Measurements from ENCODE around the gene MAP3K4.

The MAP3K4 gene, protein sequence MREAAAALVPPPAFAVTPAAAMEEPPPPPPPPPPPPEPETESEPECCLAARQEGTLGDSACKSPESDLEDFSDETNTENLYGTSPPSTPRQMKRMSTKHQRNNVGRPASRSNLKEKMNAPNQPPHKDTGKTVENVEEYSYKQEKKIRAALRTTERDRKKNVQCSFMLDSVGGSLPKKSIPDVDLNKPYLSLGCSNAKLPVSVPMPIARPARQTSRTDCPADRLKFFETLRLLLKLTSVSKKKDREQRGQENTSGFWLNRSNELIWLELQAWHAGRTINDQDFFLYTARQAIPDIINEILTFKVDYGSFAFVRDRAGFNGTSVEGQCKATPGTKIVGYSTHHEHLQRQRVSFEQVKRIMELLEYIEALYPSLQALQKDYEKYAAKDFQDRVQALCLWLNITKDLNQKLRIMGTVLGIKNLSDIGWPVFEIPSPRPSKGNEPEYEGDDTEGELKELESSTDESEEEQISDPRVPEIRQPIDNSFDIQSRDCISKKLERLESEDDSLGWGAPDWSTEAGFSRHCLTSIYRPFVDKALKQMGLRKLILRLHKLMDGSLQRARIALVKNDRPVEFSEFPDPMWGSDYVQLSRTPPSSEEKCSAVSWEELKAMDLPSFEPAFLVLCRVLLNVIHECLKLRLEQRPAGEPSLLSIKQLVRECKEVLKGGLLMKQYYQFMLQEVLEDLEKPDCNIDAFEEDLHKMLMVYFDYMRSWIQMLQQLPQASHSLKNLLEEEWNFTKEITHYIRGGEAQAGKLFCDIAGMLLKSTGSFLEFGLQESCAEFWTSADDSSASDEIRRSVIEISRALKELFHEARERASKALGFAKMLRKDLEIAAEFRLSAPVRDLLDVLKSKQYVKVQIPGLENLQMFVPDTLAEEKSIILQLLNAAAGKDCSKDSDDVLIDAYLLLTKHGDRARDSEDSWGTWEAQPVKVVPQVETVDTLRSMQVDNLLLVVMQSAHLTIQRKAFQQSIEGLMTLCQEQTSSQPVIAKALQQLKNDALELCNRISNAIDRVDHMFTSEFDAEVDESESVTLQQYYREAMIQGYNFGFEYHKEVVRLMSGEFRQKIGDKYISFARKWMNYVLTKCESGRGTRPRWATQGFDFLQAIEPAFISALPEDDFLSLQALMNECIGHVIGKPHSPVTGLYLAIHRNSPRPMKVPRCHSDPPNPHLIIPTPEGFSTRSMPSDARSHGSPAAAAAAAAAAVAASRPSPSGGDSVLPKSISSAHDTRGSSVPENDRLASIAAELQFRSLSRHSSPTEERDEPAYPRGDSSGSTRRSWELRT (N-terminal part only)

DNA sequence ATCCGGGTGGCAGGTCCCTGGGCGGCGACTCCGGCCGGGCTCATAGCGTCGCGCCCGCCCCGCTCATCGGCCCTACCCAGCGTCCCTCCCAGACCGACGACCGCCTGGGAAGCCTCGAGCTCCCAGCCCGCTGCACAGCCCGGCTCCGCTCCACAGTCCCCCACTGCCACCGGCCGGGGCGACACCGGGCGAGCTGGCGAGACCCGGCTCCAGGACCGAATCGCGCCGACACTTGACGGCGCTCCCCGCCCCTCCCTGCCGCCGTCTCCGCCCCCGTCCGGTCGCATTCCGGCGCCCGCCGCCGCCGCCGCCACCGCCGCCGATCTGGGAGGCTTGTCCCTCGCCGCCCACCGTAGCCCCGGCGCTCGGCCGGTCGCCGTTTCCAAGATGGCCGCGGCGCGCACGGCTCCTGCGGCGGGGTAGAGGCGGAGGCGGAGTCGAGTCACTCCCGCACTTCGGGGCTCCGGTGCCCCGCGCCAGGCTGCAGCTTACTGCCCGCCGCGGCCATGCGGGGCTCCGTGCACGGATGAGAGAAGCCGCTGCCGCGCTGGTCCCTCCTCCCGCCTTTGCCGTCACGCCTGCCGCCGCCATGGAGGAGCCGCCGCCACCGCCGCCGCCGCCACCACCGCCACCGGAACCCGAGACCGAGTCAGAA is at the start of gene MAP3K4:
Gene MAP3K4 (plus strand): TSS at position 364 of the 655 bp plus-strand sequence. CDS start 163 bp downstream, at position 527.
- DNase-seq = no peak

DNA sequence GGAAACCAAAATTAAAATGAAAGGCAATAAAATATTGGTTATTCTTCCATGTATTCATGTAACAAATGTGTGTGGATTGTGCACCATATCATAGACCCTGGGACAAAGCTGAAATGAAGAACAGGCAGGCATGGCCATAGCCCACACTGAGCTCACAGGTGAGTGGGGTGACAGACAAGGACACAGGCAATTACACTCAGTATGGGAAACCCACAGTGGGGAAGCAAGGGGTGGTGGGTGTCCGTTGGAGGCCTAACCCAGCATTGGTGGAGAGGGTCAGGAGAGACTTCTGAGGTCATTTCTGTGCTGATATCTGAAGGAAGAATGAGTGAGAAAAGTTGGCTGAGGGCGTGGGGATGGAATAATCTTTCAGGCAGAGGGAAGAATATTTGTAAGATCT is 47.6 kb upstream of the MAP3K4 start:
- DNase-seq = no peak

DNA sequence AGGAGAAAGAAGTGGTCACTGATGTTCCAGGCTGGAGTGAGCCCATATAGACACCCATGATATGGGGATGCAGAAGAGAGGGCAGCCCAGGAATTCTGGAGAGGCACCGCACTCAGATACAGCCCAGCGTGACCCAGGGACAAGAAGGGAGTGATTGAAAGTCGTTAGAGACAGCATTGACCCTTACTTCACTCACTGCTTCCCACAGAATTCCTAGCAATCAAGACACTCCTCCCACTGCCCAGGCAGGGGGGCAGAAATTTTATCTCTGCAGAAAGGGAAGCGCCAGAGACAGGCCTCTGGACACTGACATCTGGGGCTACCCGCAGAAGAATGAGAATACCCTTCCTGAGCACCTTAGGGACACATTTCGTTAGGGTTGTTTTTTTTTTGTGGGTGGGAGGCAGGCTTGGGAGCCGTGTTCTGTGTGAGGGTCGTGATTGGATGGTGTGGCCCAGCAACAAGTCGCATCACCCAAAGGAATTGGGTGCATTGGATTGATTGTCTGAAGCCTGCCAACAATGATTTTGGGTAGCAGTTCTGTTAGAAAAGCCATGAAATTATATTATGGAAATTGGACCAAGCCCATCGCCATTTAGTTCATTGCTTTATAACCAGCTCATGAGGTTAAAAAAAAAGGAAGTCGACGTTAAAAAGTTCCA is 45.9 kb upstream of the MAP3K4 start:
- DNase-seq = no peak

GRCh38 chr6:160949531-160949930 is 42.0 kb upstream of the MAP3K4 start:
- no peak for DNase-seq

DNA sequence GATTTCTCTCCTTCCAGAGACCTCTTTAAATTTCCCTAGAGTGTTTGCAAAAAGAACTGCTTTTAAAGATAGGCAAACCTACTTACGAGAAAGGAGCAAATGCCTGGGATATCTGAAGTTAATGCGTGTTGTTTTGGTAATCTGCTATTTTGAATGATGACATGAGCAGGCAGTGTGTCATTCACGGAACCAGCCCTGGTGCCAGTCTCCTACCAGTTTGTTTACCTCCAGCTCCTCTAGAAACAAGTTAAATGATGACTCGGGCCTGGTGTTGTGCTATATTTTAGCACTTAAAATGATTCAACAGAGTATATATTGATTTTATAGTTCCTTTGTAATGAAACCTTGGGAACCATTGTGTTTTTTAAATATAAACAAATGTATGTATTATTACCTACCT is 41.1 kb upstream of the MAP3K4 start:
- DNase-seq = no peak

GRCh38 chr6:160951187-160952030 is 40.2 kb upstream of the MAP3K4 start:
- no peak for DNase-seq

DNA sequence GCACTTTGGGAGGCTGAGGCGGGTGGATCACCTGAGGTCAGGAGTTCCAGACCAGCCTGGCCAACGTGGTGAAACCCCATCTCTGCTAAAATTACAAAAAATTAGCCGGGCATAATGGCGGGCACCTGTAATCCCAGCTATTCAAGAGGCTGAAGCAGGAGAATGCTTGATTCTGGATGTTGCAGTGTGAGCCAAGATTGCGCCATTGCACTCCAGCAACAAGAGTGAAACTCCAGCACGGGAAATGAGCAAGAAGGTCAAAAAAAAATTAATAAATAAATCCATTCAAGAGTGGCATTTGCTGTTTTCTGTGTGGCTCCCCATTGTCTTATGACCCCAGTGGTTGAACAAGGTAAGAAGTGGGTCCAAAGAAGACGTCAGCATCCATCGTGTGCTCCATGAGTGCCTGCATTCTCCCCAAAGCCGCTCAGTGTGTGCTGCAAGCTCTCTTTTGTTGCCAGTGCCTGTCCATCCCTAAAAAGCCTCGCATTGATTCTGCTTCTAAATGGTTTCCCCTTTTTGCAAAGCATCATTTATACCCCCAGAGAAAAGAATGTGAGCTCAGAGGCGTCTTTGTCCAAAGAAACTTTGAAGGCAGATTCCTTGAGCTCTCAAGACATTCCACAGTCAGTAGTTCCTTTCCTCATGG is 38.8 kb upstream of the MAP3K4 start:
- DNase-seq = no peak

DNA sequence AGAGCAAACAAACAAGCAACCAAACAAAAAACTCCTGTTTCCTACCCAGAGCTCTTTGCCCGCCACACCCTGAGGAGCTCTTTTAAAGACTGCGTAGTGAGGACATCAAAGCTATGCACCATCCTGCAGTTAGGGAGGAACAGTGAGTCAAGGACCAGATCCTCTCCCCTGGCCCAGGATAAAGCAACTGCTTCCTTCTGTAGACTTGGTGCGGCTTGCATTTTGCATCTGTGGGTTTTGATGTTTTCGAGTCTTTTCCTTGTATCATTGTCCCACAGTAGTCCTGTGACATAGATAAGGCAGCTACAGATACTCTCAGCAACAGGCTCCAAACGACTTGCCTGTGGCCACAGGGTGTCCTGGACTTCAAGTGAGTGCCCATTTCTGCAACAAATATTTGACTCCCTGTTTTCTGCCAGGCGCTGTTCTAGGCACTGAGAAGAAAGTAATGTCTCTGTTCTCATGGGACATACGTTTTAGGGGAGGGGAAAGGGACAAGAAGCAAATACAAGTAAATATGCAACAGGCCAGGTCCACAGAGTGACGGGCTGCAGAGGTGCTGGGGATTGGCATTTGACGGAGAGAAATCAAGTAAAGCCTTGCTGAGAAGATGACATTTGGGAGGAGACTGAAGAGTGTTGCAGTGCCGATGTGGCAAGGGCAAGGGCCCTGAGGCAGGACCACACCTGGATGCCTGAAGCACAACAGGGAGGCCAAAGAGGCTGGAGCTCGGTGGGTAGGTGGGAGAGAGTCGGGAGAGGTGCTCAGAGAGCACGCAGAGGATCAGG is 35.9 kb upstream of the MAP3K4 start:
- no peak for DNase-seq

DNA sequence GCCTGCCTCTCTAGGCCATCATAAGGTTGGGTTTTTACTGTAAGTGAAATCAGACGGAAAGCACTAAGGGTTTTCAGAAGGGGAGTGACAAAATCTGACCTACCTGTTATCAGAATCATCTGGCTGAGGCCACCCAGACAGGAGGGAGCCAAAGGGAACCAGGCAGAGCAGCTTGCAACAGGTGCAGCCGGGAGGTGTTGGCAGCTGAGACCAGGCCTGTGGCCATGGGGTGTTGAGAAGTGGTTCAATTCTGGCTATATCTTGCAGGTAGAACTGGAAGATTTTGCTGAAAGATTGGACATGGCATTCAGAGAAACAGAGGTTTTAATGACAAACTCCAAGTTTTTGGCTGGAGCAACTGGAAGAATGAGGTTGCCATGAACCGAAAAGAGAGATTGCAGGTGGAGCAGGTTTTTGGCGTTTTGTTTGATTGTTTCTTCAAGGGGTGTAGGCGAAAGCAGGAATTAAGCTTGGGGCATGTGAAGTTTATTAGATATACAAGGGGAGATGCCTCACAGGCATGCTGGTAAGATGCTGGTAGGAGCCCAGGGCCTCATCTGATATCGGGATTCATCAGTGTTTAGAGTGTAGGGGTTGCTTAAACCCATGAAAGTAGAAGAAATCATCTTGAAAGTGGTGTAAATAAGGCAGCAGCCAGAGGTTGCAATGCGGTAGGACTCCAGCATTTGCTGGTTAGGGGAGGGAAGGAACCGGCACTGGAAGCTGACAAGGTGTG is 35.1 kb upstream of the MAP3K4 start:
- no peak for DNase-seq

DNA sequence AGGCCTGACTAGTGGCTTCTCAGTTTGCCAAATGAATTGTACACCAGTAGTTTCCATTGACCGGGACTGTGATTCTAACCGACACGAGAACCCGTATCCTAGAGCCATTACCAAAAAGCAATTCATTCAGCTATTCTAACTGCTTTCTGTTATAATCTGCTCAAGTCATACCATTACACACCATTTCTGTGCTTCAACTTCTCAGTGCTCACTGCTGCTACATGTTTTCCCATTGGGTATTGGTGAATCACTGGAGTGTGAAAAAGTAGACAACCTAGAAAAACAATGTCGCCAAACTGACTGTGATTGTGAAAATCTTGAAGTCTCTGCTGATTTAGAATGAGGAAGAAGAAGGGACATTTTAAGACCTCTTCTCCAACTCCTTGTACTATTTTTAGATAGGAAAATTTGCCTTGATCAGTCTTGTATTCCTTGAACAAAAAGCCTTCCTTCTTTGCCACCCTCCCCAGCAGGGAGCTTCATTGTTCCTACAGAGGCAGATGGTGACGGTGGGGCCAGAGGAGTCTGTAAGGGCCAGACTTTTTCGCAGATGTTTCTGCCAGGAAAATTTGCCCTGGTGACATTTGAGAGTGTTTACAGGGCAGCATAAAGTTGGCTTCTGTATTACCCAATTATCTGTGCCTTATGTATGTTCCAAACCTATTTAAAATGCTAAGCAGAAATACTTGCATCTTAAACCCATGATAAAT is 31.7 kb upstream of the MAP3K4 start:
- no peak for DNase-seq

GRCh38 chr6:160960839-160961238 is 30.7 kb upstream of the MAP3K4 start:
- no peak for DNase-seq

DNA sequence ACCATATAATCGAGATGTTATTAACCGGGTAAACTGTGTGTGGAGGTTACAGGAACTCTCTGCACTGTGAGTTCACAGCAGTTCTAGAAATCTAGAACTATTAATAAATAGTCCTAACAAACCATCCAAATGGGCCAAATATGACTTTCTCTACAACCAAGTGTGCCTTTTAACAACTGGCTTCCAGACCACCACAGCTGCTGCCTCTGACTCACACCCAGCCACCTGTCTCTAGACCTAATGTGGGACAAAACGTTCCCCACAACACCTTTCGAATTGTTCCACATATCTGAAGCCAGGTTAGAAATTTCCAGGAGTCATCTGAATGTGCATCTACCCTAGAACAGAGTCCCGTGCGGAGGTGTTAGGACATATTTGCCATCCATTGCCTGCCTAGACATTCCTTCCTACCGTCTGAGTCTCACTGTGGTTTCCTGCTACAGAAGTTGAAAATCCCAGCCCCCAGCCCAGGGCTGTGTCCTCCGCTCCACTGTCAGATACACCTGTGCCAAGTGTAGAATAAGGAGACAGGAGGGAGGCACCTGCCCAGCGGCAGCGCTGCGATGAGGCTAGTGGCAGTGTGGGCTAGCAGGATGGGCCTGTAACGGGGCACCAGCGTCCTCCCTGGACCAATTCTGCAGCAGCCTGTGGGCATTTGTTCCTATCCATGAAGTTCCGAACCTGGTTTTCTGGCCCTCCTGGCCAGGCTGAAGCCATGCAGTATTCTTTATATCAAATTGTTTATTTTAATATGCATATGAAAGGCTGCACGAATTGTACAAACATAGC is 28.5 kb upstream of the MAP3K4 start:
- no peak for DNase-seq

DNA sequence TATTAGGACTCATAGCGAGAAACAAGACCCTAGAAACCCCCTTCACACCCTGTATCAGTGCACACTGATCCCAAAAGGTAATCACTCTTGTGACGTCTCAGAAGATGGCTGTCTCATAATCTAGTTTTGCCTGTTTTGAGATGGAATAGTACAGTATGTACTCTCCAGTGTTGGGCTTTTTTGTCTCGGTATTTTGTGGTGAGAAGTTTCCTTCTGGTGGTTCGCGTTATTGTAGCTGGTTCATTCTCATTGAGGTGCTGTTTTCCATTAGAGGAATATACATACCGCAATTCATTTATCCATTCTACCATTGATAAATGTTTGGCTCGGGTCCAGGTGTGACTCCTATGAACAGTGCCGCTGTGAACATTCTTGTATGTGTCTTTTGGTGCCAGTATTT is 27.9 kb upstream of the MAP3K4 start:
- no peak for DNase-seq

GRCh38 chr6:160965893-160966292 is 25.7 kb upstream of the MAP3K4 start:
- no peak for DNase-seq

DNA sequence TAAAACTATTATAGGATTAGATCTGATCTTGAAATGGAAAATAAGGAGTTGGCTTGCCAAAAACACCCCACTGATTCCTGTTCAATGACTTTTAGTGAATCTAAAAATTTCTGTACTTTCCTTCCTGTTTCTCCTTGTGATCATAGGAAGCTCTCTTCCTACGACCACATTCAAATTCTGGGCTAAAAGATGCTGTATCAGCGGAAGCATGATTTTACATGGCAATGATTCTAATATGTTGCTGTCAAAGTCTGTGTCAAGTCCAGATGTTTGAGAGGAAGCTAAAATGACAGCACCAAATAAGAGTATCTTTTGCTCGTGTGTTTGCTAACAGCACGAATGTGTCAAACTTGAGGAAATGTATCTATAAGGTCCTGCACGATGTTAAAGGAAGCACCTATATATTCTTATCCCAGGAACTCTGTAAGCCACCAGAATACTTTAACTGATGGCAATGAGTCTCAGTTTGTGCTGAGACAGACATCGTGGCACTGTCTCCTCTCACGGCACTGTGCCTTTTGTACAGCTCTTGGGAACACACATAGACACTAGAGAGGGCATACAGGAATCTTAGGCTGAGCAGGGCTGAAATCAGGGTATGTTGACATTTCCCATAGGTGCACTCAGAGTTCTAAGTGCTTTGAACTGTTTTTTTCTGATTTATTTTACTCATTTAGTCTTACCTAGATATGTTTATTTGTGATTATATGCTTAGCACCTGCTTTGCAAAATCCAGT is 24.9 kb upstream of the MAP3K4 start:
- DNase-seq = no peak

- DNase-seq = no peak
Observed at GRCh38 chr6:160967351-160967750, 24.2 kb upstream of the MAP3K4 start.

GRCh38 chr6:160967833-160968232 is 23.7 kb upstream of the MAP3K4 start:
- DNase-seq = no peak
